LoVo (cell line): ENCODE data around the gene IRX4.

Experiments
- DNase-seq: peaks from one replicate; pipeline ENCODE4 v3.0.0-alpha.2; 2016; ENCODE audit warnings: low spot score

Gene IRX4

DNA sequence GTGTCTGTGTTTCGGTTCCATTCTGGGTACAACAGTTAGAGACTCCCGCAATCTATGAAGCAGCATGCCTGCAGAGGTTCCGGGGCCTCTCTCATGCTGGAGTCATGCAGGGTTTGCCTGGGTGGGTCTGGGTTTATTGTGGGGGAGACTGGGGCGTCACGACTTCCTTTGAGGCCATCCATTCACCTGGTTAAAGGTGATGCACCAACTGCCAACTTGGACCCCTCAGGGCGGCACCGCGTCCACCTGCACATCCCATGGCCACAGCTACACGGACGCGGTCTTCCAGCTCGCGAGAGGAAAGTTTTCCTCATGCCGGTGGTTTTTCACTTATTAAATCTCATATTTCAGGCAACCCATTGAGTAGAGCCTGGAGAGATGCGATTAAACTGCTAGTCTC lies 30.9 kb upstream of the IRX4 start:
- no peak for DNase-seq

- no peak for DNase-seq
These were observed 30.3 kb upstream of the IRX4 start for GRCh38 chr5:1912951-1913565.

GRCh38 chr5:1911773-1912235 lies 29.1 kb upstream of the IRX4 start:
- DNase-seq = no peak

GRCh38 chr5:1910861-1911772 lies 28.4 kb upstream of the IRX4 start:
- DNase-seq = no peak

DNA sequence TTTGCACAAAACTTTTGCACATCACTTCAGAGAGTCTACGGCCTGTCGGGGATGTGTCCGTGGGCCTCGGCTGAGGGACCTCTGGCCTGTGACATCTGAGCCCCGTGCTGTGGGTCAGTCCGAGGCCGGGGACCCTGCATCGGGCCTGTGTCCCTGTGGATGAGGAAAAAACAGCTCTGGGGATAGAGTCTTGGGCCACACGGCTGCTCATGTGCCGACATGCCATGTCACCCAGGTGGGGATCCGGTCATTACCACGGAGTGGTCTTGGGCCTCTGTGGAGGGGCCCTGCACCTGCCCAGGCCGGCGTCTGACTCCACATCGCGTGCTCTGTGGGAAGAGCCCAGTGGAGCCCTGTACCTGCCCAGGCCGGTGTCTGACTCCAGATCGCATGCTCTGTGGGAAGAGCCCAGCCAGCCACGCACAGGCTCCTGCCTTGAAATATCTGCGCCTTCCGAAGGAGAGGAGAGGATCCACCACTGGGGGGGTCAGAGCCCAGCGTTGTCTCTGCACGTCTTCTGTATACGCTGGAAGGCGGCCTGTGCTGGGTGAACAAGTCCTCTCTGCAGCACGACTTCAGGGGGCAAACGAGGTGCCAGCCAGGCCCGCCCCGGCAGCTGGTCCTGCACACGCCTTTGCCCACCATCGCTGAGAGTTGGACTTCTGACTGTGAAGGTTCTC lies 27.5 kb upstream of the IRX4 start:
- no peak for DNase-seq

DNA sequence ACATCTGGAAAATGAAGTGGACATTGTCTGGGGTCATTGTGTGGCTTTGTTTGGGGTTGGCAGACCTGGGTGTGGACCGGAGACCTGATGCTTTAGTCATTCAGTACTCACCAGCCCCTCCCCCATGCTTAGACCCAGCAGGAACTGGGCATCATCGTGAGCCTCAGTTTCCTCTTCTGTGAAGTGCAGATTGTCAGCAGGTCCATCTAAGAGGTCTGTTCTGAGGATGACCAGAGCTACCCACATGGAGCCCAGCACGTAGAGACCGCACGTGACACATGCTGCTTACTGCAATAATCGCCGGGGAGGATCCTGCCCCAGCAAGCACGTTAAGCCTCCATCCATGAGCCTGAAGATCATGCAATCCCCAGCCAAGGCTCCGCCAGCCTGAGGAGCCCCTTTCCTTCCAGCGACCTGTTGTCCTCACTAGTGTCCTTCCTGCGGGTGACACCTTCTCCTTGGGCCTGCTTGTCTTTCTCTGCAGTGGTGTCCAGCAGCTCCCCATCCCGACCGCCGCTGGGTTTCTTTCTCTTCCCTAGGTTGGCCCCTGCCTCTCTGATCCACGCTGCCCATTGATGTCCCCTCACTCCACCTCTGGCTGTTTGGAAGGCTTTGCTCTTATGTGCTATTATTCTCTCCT lies 26.7 kb upstream of the IRX4 start:
- no peak for DNase-seq

DNA sequence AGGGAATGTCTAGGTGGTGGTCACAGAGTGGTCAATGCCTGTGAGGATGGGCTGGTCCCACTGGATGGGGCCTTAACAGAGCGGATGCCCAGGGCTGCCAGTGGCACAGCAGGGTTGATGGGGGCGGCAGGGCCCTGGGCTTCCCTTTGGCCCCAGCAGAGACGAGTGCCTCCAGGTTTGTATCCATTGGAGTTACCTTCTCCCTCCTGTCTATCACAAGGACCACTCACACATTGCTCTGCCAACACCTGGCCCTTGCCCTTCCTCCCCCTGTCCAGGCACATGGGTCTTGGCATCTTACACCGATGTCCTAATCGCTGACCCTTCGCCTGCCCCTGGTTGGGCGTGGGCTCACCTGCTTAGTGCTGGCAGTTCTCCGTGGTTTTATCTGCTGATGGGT lies 26.2 kb upstream of the IRX4 start:
- no peak for DNase-seq

- DNase-seq = no peak
These were observed 24.9 kb upstream of the IRX4 start for GRCh38 chr5:1907616-1908015.

GRCh38 chr5:1905108-1905507 lies 22.4 kb upstream of the IRX4 start:
- no peak for DNase-seq

- no peak for DNase-seq
These were observed 19.3 kb upstream of the IRX4 start for GRCh38 chr5:1901983-1902382.

DNA sequence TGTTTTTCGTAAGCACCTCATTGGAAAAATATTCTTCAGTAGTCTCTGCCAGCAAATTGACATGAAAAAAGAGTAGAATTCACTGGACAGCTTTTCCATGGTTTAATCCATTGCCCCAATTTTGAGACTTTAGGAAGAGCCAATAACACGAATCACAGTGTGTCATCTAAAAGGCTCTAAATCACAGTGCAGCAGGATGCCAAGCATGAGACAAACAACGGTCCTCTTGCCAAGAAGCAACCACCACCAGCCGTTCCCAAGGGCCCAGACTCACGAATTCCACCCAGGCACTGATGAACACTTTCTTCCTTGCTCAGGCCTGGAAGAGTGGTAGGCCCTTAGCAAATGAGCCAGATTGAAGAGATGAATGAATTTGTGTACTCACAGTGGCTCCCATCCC lies 18.3 kb upstream of the IRX4 start:
- DNase-seq = no peak

DNA sequence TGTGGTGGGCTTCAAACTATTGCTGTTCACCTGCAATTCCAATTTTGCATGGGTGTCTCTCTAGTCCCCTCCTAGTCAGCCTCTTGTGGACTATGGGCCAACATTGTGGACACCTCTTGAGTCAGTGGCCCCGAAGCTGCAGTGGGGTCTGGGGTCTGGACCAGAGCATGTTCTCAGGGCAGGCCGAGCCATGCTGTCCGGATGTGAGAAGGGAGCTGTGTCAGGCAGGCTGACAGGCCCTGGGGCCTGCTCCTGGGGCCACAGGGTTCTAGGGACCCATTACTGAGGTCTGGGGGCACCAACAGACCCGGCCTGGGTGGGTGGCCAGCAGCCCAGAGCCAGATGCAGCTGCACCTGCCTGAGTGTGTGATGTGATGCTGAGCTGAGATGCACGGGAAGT lies 16.5 kb upstream of the IRX4 start:
- DNase-seq = no peak

DNA sequence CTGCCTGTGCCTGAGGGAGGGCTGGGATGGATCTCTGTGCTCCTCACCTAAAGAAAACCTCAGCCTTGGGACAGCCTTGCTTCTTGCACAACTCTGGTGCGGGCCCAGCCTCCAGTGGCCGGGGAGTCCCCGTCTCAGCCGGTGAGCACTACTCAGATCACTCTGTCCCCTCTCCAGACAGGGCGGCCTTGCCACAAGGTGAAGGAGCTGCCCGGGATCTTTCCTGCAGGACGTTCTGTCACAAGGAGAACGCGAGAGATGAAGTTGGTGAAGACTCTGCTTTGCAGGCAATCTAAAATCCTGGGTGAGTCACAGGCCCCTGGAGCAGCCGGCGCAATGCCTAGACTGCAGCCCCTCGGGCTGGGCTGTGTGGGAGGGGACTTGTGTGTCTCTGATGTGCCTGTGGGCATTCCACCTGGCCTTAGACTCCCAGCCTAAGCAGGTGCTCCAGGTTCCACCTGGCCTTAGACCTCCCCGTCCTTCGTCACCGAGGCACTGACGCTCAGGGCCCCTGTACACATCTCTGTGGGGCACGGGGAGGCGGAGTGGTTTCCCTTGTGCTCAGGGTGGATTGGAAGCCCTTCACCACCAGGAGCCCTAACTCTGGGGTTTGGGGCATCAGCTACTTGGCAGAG lies 15.2 kb upstream of the IRX4 start:
- DNase-seq = no peak

GRCh38 chr5:1897386-1897785 lies 14.7 kb upstream of the IRX4 start:
- no peak for DNase-seq

DNA sequence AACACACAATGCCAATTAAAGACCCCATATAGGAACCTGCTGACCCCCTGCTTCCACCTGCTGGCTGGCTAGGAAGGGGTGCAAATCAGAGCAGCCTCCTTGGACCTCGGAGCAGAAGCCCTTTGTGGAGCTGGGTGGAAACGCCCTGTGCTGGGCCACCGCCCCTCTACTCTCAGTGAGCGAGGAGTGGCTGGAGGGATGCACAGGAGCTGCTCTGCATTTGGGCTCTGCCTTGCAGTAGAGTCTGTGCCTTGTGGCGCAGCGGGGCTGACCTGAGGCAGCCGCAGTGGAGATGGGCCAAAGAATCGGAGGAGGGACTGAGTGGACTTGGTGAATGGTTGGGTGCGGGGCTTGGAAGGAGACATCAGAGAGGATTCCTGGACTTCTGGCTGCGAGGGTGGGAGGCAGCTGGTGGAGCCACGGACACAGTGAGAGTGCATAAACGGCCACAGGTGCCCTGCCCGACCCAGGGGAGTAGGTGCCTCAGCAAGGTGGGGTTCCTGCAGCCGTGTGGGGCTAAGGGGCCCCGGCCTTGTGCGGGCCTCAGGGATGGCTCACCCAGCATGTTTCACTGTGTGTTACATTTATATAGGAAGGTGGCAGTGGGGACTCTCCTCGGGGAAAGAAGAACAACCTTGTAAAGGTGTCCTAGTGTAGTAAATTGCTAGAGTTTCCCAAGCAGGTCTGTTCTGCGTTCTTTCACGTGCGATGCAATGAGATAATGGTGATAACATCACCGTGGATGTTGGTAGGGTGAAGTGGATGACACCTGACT lies 14.1 kb upstream of the IRX4 start:
- no peak for DNase-seq

DNA sequence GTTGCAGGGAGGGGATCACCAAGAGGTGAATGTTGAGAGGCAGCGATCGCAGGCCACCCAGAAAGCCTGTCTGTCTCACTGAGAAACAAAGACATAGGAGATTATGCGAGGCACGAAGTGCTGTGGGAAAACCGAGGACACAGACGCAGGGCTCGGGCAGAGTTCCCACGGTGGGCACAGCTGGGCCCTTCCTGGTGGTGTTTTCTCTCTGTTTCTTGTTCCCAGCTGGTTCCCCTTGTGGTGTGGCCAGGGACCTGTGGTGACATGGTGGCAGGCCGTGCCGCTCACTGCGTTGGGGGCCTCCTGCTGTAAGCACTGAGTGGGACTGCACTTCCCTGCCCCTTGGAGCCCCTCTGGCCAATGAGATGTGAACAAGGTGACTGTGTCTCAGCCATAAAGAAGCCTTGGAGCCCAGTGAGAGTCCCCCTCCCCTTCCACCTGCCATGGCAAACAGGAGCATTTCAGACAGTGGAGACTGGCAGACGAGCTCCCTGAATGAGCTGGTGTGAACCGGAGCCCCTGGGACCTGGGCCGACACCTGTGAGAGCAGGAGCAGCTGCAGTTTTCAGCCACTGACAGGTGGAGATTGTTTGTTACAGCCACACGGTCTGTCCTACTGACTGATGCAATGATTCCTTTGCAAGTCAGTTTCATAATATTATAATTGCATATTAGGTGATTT lies 13.2 kb upstream of the IRX4 start:
- DNase-seq = no peak

- DNase-seq = no peak
These were observed 11.5 kb upstream of the IRX4 start for GRCh38 chr5:1894243-1894642.

DNA sequence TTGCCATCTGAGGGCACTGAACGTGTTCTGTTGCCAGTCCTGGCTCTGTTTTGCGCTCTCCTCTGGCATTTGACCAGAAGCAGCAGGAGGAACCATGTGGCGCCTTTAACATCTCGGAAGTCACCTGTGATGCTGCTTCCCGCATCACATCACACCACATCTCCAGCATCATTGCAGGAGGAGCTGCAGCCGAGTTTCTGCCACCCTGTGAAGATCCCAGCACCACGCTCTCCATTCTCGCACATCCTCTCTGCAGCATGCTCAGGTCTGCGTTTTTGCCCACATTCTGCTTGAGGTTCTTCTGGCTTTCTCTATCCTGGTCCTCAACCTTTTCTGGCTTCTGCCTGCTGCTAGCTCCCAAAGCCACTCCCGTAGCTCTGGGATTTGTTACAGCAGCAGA lies 11.0 kb upstream of the IRX4 start:
- no peak for DNase-seq

- no peak for DNase-seq
These were observed 10.1 kb upstream of the IRX4 start for GRCh38 chr5:1892685-1893445.

DNA sequence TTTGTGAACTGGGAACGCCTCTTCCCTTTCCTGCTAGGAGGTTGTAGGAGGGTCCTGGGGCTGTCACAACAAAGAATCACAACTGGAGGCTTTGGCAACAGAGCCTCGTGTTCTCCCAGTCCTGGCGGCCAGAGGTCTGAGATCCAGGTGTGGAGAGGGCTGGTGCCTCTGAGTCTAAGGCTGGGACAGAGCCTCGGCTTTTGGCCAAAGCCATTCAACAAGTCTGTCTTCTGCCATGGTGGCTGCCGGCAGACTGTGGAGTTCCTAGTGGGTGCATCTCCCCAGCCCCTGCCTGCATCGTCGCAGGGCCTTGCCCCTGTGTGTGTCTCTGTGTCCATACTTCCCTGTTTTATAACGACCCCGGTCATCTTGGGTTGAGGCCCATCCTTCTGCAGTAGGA lies 9.5 kb upstream of the IRX4 start:
- DNase-seq = no peak
